Astrocyte of the spinal cord (primary cell): Measurements from ENCODE around the gene APEX1.

Source experiments
- DNase-seq: peaks from one replicate; pipeline ENCODE4 v3.0.0; 2011; ENCODE audit warnings: low read depth, low spot score
- H3K4me3 ChIP-seq: 2 replicates; pipeline ENCODE4 v1.5.1; 2011; ENCODE audit warnings: low read depth, mild to moderate bottlenecking, low read length, moderate library complexity
- in situ Hi-C: cut with HindIII; loops from 2 replicates; pipeline ENCODE4 v1.10.0; 2017; ENCODE audit warnings: low sequenced_read_pairs
- TF ChIP-seq, protein P1 (sequence below): IDR thresholded peaks from 2 replicates; pipeline ENCODE4 v1.5.1; 2012; ENCODE audit warnings: low read depth, mild to moderate bottlenecking, low read length, inconsistent platforms

APEX1 gene

DNA sequence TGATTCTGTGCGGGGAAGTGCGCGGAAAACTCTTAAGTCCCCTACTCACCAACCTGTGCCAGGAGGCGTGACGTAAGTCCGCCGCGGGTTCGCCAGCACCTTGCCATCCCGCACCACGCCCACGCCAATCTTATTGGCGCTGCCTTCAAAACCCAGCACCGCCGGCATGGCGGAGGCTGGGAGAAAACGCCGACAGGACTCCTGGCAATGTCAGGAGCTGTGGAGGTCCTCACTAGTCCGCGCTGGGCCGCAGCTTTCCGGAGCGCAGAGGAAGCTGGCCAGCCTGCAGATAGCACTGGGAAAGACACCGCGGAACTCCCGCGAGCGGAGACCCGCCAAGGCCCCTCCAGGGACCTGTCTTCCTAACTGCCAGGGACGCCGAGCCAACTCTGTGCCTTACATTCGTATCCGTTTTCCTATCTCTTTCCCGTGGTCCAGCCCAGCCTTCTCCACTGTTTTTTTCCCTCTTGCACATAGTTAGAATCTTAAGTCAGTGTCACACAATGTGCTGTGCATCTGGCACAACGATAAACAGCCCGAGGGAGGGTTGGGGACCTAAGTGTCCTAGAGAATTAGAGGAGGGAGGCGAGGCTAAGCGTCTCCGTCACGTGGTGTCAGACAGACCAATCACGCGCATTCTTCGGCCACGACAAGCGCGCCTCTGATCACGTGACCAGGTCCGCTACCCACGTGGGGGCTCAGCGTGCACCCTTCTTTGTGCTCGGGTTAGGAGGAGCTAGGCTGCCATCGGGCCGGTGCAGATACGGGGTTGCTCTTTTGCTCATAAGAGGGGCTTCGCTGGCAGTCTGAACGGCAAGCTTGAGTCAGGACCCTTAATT lies at the start of gene APEX1, which contains the start of gene OSGEP:
Gene APEX1 (plus strand): TSS at position 711 of the 839 bp plus-strand sequence. CDS start 420 bp downstream, outside the sequence.
Gene OSGEP (minus strand): TSS at position 297 of the 839 bp plus-strand sequence. CDS start 129 bp downstream, at position 168.
- peak; percentile 99 for DNase-seq
- peak within 1 kb of the TSS; percentile 95 for H3K4me3 ChIP-seq
- TF ChIP-seq, protein P1, sequence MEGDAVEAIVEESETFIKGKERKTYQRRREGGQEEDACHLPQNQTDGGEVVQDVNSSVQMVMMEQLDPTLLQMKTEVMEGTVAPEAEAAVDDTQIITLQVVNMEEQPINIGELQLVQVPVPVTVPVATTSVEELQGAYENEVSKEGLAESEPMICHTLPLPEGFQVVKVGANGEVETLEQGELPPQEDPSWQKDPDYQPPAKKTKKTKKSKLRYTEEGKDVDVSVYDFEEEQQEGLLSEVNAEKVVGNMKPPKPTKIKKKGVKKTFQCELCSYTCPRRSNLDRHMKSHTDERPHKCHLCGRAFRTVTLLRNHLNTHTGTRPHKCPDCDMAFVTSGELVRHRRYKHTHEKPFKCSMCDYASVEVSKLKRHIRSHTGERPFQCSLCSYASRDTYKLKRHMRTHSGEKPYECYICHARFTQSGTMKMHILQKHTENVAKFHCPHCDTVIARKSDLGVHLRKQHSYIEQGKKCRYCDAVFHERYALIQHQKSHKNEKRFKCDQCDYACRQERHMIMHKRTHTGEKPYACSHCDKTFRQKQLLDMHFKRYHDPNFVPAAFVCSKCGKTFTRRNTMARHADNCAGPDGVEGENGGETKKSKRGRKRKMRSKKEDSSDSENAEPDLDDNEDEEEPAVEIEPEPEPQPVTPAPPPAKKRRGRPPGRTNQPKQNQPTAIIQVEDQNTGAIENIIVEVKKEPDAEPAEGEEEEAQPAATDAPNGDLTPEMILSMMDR: no peak
- in situ Hi-C loops: no loop called here

DNA sequence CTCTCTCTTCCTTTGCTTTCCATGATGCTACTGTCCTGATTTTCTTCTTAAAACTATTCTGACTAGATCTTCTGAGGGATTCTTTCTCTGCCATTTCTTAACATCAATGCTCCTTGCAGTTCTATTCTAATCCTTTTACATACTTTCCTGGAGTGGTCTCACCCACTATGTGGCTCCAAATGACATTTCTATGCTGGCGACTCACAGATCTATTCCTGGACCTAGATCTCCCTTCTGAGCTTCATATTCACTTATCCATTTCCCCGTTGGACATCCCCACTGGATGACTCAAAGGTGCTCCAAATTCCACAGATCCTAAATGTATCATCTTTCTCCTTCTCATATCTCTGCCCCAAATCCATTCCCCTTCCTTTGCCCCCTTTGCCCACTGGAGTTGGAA lies 45.8 kb upstream of the APEX1 start:
- in situ Hi-C loops: no loop called here
- TF ChIP-seq, protein P1: no peak
- DNase-seq: peak; percentile 10
- H3K4me3 ChIP-seq: no peak overlapping the region

DNA sequence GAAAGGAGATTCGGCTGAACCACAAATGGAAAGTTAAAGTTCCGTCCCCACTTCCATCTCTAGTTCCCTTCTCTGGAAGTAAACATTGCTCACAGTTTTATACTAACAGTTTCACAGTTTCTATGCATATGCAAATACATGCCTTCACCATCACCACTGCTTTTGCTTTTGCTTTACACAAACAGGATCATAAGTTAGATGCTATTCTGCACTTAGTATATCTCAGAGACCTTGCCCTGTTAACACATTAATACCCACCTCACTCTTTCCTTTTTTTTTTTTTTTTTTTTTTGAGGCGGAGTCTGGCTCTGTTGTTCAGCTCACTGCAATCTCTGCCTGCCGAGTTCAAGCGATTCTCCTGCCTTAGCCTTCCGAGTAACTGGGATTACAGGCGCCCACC lies 42.6 kb upstream of the APEX1 start:
- in situ Hi-C loops: no loop called here
- TF ChIP-seq, protein P1: no peak
- H3K4me3 ChIP-seq: peak overlapping the region; percentile 97
- DNase-seq: peak; percentile 24

DNA sequence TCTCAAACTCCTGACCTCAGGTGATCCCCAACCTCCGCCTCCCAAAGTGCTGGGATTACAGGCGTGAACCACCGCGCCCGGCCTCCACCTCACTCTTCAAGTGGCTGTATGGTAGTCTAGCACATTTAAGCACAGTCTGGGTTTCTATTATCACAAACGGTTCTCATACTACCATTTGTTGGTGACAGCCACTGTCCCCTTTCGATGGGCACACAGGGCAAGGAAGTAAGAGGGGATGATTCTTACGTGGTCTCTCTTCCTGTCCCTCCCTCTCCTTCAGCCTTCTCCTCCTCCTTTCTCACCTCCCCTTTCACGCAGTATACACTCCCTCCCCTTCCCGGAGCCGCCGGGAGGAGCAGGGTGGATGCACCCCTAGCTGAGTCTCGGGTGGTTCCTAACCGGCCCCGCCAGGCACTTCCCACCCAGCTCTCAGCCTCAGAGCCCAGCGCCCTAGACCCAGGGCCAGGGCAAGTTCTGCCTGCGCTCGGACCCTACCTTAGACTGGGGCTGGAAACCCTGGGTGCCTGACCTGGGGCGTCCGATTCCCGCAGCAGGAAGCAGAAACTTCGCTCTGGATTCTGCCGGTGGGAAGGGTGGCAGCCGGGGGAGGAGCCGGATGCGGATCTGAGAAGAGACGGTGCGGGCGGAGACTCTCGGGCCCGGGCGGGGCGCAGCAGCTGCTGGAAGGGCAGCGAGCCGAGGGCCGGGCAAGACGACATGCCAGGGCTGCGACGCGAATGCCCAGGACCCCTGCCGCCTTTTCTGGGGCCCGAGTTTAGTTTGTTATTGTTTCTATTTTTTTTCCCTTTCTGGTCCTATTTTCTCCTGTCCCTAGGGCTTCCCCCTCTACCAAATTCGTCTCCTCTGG lies 41.9 kb upstream of the APEX1 start, which contains the start of gene TEP1:
Gene TEP1 (minus strand): TSS at position 626 of the 868 bp plus-strand sequence. CDS start 5,062 bp downstream, outside the sequence.
- DNase-seq: peak; percentile 87
- TF ChIP-seq, protein P1: no peak
- in situ Hi-C loops: no loop called here
- H3K4me3 ChIP-seq: peak within 1 kb of the TSS; percentile 97

DNA sequence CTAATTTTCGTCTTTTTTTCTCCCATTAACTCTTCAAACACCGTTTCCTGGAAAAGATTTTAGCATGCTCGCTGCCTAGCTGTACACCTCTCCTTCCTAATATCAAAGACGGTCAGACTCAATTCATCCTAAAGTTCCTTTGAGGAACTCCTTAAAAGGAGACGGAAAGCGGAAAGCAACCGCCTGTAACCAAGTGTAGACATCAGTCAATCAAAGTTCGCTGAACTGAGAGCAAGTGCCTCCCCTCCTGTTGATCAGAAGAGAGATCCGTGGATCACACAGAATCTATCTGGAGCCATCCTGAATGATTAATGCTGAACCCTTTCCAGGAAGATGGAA lies 41.3 kb upstream of the APEX1 start:
- peak; percentile 19 for DNase-seq
- TF ChIP-seq, protein P1: no peak
- peak overlapping the region; percentile 97 for H3K4me3 ChIP-seq
- in situ Hi-C loops: no loop called here

DNA sequence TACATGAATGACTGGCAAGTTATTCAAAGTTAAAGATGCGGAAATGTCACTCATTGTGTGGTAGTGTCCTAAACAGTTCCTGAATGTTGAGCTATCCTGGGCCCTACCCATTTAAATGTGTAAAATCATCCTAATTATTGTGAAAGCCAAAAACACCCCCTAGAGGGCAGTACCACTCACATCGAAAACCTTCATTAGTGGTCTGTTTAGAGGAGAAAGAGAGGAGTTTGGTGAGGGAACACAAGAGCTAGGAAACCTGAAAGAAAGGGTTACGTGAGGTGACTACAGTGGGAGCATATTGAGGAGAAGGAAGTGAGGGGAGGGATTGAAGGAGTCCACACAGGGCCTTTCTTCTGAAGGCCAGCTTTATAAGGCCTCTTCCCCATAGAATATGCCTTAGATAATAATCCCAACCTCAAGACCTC lies 39.2 kb upstream of the APEX1 start:
- TF ChIP-seq, protein P1: peak; percentile 74
- in situ Hi-C loops: no loop called here
- DNase-seq: peak; percentile 64
- H3K4me3 ChIP-seq: no peak overlapping the region
